PC-3 (cell line): ENCODE data around the gene PEX5L. TPM values are rescaled to one million over a fixed set of nuclear protein-coding genes. Genes with fewer than 3 reads are reported as not detected.

ENCODE experiments used
- ATAC-seq: fragments of 200-7000 bp; cut with Tn5 transposase; 2 replicates; pipeline ENCODE4 v1.9.1; 2020; ENCODE audit warnings: mild to moderate bottlenecking, moderate library complexity
- BruUV-seq: library from RNA; stranded (reverse); fragments of 400-500 nt; replicated peaks from 2 replicates; lab custom pipeline; 2021; lab: Mats Ljungman, UMichigan
- CTCF ChIA-PET: fragments of 300-600 bp; sonication (Branson Sonifier 250); formaldehyde crosslinking; loops from one replicate; lab custom pipeline; 2022; ENCODE audit warnings: antibody characterized with exemption; lab: Charles Lee
- POLR2A ChIA-PET: fragments of 300-600 bp; sonication (Branson Sonifier 250); formaldehyde crosslinking; loops from one replicate; lab custom pipeline; 2022; ENCODE audit warnings: antibody characterized with exemption; ENCODE audit not compliant: unreplicated experiment; lab: Charles Lee
- DNase-seq: peaks from one replicate; pipeline ENCODE4 v3.0.0-alpha.2; 2015
- H2AFZ ChIP-seq: fragments of 300-600 bp; sonication (generic); 2 replicates; pipeline ENCODE4 v1.6.0; 2016; ENCODE audit warnings: antibody characterized with exemption, low read length
- H3F3A ChIP-seq: fragments of 300-600 bp; sonication (generic); one replicate; pipeline ENCODE4 v1.6.0; 2017; ENCODE audit warnings: antibody characterized with exemption, low read length, control low read depth, mild to moderate bottlenecking; ENCODE audit not compliant: unreplicated experiment
- H3K27ac ChIP-seq: fragments of 300-600 bp; sonication (generic); 2 replicates; pipeline ENCODE4 v1.5.1; 2016; ENCODE audit warnings: mild to moderate bottlenecking, low read length
- H3K27me3 ChIP-seq: fragments of 300-600 bp; sonication (generic); 2 replicates; pipeline ENCODE4 v1.6.1; 2016; ENCODE audit warnings: low read length, mixed read lengths
- H3K36me3 ChIP-seq: fragments of 300-600 bp; sonication (generic); 2 replicates; pipeline ENCODE4 v1.6.1; 2016; ENCODE audit warnings: low read depth, mixed run types, low read length, mixed read lengths
- H3K4me1 ChIP-seq: fragments of 300-600 bp; sonication (generic); 2 replicates; pipeline ENCODE4 v1.5.1; 2016; ENCODE audit warnings: low read length; ENCODE audit not compliant: insufficient read depth
- H3K4me2 ChIP-seq: fragments of 300-600 bp; sonication (generic); 2 replicates; pipeline ENCODE4 v1.6.0; 2016; ENCODE audit warnings: low read length
- H3K4me3 ChIP-seq: fragments of 300-600 bp; sonication (generic); 2 replicates; pipeline ENCODE4 v1.5.1; 2016; ENCODE audit warnings: mild to moderate bottlenecking, low read length, mixed read lengths
- H3K79me2 ChIP-seq: fragments of 300-600 bp; sonication (generic); 2 replicates; pipeline ENCODE4 v1.6.1; 2017; ENCODE audit warnings: low read length, mixed read lengths
- H3K9ac ChIP-seq: fragments of 300-600 bp; sonication (generic); 2 replicates; pipeline ENCODE4 v1.6.0; 2016; ENCODE audit warnings: mild to moderate bottlenecking, low read length
- H3K9me2 ChIP-seq: fragments of 300-600 bp; sonication (generic); replicated peaks from 2 replicates; pipeline ENCODE4 v1.6.1; 2016; ENCODE audit warnings: mixed run types, low read length, mixed read lengths
- H3K9me3 ChIP-seq: fragments of 300-600 bp; sonication (generic); 2 replicates; pipeline ENCODE4 v1.6.1; 2016; ENCODE audit warnings: low read length, mixed read lengths
- H4K20me1 ChIP-seq: fragments of 300-600 bp; sonication (generic); 2 replicates; pipeline ENCODE4 v1.6.1; 2016; ENCODE audit warnings: low read length, mixed read lengths
- CTCF ChIP-seq: fragments of 300-600 bp; sonication (generic); conservative IDR thresholded peaks from 2 replicates; pipeline ENCODE4 v1.5.1; 2017; ENCODE audit warnings: antibody characterized with exemption, low read depth, mild to moderate bottlenecking, low read length
- EZH2 ChIP-seq: fragments of 300-600 bp; sonication (generic); IDR thresholded peaks from one replicate; pipeline ENCODE4 v1.6.1; 2017; ENCODE audit warnings: antibody characterized with exemption, mild to moderate bottlenecking, low read length; ENCODE audit not compliant: unreplicated experiment
- EZH2phosphoT487 ChIP-seq: fragments of 300-600 bp; sonication (generic); IDR thresholded peaks from 2 replicates; pipeline ENCODE4 v1.6.1; 2018; ENCODE audit warnings: mild to moderate bottlenecking, antibody characterized with exemption, low read length, borderline replicate concordance
- intact Hi-C: fragments of 100-400 bp; cut with micrococcal nuclease; formaldehyde crosslinking; loops from 2 replicates; pipeline ENCODE4 v1.9.0; 2023
- total RNA-seq: library from RNA; depleted of rRNA; stranded (reverse); fragments of >200 nt; gene quantifications from 2 replicates; pipeline ENCODE4 v1.2.3, GENCODE V29; 2014

The PEX5L gene
- total RNA-seq, 1 experiment from 2014 or later: 0.69 TPM

- CTCF ChIA-PET: no interaction called here
- Histone ChIP-seq H3K4me2 (no peak overlapping the region), H3K4me1 (no peaks in the 10 kb centered on the region), H3F3A (no peaks in the 10 kb centered on the region), H3K9me3 (no peaks in the 10 kb centered on the region), H3K27me3 (no peaks in the 10 kb centered on the region), H2AFZ (no peak overlapping the region), H3K79me2 (no peaks in the 10 kb centered on the region), H4K20me1 (no peaks in the 10 kb centered on the region), H3K36me3 (no peaks in the 10 kb centered on the region), H3K9me2 (no peaks in the 10 kb centered on the region), H3K27ac (no peak overlapping the region), H3K4me3 (no peak overlapping the region), H3K9ac (no peak overlapping the region)
- no peak for DNase-seq
- intact Hi-C loops: loop anchor here (5.0 kb wide), 2 partner anchors 115 to 570 kb away; no protein-coding TSS in a partner anchor
- BruUV-seq: no TSS peak
- no peak for TF ChIP-seq EZH2
- TF ChIP-seq CTCF: no peak
- no peak for ATAC-seq
- POLR2A ChIA-PET: interaction anchor here (0.7 kb wide), 1 partner anchor 75 kb away, joined by 3 read pairs; no protein-coding TSS in a partner anchor
Measured at GRCh38 chr3:179927191-179927590, 109.5 kb downstream of the PEX5L start.

DNA sequence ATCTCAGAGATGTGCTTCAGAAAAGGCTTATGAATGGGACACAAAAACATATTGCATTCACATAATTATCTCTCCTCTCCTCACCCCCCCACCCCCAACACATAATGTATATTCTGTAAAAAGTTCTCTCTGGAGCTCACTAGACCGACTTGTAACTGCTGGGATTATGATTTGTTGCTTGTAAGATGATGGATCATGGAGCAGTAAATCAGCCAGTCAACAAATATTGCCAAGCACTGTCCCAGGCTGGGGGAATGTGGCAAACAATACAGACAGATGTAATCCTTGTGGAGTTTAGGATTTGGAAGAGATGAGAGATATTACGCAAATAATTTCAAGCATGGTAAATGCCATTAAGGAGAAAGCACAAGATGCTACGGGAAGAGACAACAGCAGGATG lies 114.8 kb downstream of the PEX5L start:
- no peaks in the 10 kb centered on the region for H3K36me3 ChIP-seq
- no peak overlapping the region for H3K4me2 ChIP-seq
- TF ChIP-seq EZH2 (no peak), CTCF (no peak), EZH2phosphoT487 (no peak)
- H2AFZ ChIP-seq: no peak overlapping the region
- CTCF ChIA-PET: no interaction called here
- BruUV-seq: no TSS peak
- no peak overlapping the region for H3K9ac ChIP-seq
- H3K79me2 ChIP-seq: no peaks in the 10 kb centered on the region
- no peaks in the 10 kb centered on the region for H3K9me2 ChIP-seq
- H3K27ac ChIP-seq: no peak overlapping the region
- H3K9me3 ChIP-seq: no peaks in the 10 kb centered on the region
- DNase-seq: no peak
- no peaks in the 10 kb centered on the region for H3K4me1 ChIP-seq
- H3F3A ChIP-seq: no peaks in the 10 kb centered on the region
- POLR2A ChIA-PET: no interaction called here
- no peaks in the 10 kb centered on the region for H3K27me3 ChIP-seq
- H4K20me1 ChIP-seq: no peaks in the 10 kb centered on the region
- intact Hi-C loops: no loop called here
- no peak for ATAC-seq
- no peak overlapping the region for H3K4me3 ChIP-seq

DNA sequence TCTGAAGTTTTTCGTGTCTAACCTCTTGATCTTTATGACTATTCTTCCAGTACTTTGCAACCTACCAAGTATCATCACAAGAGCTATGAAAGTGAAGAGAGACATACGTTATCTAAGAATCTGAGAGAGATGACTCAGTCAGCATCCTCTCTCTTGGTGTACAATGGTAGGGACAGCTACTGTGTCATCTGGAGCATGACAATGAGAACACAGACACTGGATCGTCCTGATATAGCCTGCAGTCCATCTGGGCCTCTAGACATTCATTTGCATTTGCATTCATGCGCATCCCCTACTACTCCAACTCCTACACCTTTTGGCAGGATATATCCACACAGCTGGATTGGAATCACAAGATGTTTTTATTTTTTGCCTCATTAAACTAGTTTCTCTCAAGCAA lies 115.2 kb downstream of the PEX5L start:
- Histone ChIP-seq H3K9me2 (no peaks in the 10 kb centered on the region), H3K36me3 (no peaks in the 10 kb centered on the region), H3K4me3 (no peak overlapping the region), H3K9ac (no peak overlapping the region), H2AFZ (no peak overlapping the region), H3K4me1 (no peaks in the 10 kb centered on the region), H3K79me2 (no peaks in the 10 kb centered on the region), H3K9me3 (no peaks in the 10 kb centered on the region), H3K4me2 (no peak overlapping the region), H3K27me3 (no peaks in the 10 kb centered on the region), H4K20me1 (no peaks in the 10 kb centered on the region), H3K27ac (no peak overlapping the region), H3F3A (no peaks in the 10 kb centered on the region)
- CTCF ChIA-PET: no interaction called here
- intact Hi-C loops: no loop called here
- ATAC-seq: no peak; the same call in 1 of the 2 replicates
- POLR2A ChIA-PET: no interaction called here
- no TSS peak for BruUV-seq
- TF ChIP-seq EZH2phosphoT487 (no peak), CTCF (no peak), EZH2 (no peak)
- DNase-seq: no peak
